GM12891 (cell line): ENCODE measurements around the gene TRIM3.
A peak's percentile ranks its signal among the peaks of the same experiment; 100 is the strongest.

Experiments
- POLR2A ChIP-seq: IDR thresholded peaks from 2 replicates; pipeline ENCODE4 v1.6.1; 2011; ENCODE audit warnings: low read depth, low read length, control low read depth
- POLR2AphosphoS5 ChIP-seq: IDR thresholded peaks from 2 replicates; pipeline ENCODE4 v1.6.1; 2011; ENCODE audit warnings: low read depth, low read length, control low read depth
- TAF1 ChIP-seq: IDR thresholded peaks from 2 replicates; pipeline ENCODE4 v1.6.1; 2011; ENCODE audit warnings: low read depth, low read length, control low read depth

GRCh38 chr11:6481012-6481923 is 7.5 kb upstream of the TRIM3 start, which contains the start of the genes ARFIP2 and TIMM10B:
- TF ChIP-seq POLR2AphosphoS5 (peak; percentile 95), TAF1 (peak; percentile 85; the same call in 1 of the 2 replicates), POLR2A (peak; percentile 93)
